Measurements from ENCODE around the gene CRTC3. TPM values are rescaled to one million over a fixed set of nuclear protein-coding genes. Genes with fewer than 3 reads are reported as not detected.

CRTC3 gene
- total and polyA plus RNA-seq, 2 experiments from 2014 or later = 15.7 to 17.6 TPM

- no peak overlapping the region for H3K27ac ChIP-seq
- no peaks in the 10 kb centered on the region for H3K9me2 ChIP-seq (replicated peaks; ENCODE audit: insufficient read depth)
- H3K79me2 ChIP-seq = no peaks in the 10 kb centered on the region
- H2AFZ ChIP-seq = no peak overlapping the region
- no peaks in the 10 kb centered on the region for H3K9me3 ChIP-seq (ENCODE audit: low read depth)
- H3K27me3 ChIP-seq = no peaks in the 10 kb centered on the region
- TF ChIP-seq, protein P1, sequence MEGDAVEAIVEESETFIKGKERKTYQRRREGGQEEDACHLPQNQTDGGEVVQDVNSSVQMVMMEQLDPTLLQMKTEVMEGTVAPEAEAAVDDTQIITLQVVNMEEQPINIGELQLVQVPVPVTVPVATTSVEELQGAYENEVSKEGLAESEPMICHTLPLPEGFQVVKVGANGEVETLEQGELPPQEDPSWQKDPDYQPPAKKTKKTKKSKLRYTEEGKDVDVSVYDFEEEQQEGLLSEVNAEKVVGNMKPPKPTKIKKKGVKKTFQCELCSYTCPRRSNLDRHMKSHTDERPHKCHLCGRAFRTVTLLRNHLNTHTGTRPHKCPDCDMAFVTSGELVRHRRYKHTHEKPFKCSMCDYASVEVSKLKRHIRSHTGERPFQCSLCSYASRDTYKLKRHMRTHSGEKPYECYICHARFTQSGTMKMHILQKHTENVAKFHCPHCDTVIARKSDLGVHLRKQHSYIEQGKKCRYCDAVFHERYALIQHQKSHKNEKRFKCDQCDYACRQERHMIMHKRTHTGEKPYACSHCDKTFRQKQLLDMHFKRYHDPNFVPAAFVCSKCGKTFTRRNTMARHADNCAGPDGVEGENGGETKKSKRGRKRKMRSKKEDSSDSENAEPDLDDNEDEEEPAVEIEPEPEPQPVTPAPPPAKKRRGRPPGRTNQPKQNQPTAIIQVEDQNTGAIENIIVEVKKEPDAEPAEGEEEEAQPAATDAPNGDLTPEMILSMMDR (IDR thresholded peaks at IDR 0.05; ENCODE audit: poor library complexity) = no peak
- H3K4me2 ChIP-seq = no peak overlapping the region
- 62% methylated on average over 8 of the region's 12 CpGs for WGBS (ENCODE audit: low lambda C conversion rate, missing lambda C conversion rate)
- no peak overlapping the region for H3K4me3 ChIP-seq
- no peaks in the 10 kb centered on the region for H4K20me1 ChIP-seq (ENCODE audit: insufficient read depth, poor library complexity, severe bottlenecking)
- peaks cover 4% of the 10 kb centered on the region for H3K36me3 ChIP-seq (replicated peaks; ENCODE audit: insufficient read depth, low read depth)
- H3K4me1 ChIP-seq (ENCODE audit: insufficient read depth) = no peaks in the 10 kb centered on the region
- no peak for DNase-seq (ENCODE audit: low spot score)
Measured at GRCh38 chr15:90638201-90638691, 108.5 kb downstream of the CRTC3 start.

DNA sequence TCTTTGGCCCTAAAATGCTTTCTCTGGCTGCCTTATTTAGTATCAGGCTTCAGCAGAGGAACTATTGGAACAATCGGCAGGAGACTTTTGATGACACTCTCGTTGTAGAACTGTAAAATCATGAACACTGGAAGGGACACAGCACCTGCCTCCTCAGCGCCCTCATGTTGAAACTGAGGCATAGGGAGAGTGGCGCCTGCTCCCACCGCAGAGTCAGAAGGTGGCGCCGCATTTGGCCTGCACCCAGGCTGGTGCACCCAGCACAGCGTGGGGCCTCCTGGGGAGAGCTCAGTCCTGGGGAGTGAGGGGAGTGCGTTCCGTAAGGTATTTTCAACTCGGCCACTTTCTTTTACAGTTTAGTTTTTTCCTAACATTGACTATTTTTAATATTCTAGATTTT is 109.2 kb downstream of the CRTC3 start:
- Histone ChIP-seq H3K36me3 (replicated peaks; ENCODE audit: insufficient read depth, low read depth) (peaks cover 4% of the 10 kb centered on the region), H3K4me2 (no peak overlapping the region), H3K27me3 (no peaks in the 10 kb centered on the region), H3K9me2 (replicated peaks; ENCODE audit: insufficient read depth) (no peaks in the 10 kb centered on the region), H3K27ac (no peak overlapping the region), H2AFZ (no peak overlapping the region), H4K20me1 (ENCODE audit: insufficient read depth, poor library complexity, severe bottlenecking) (no peaks in the 10 kb centered on the region), H3K4me3 (no peak overlapping the region), H3K9me3 (ENCODE audit: low read depth) (no peaks in the 10 kb centered on the region), H3K79me2 (no peaks in the 10 kb centered on the region), H3K4me1 (ENCODE audit: insufficient read depth) (no peaks in the 10 kb centered on the region)
- TF ChIP-seq, protein P1 (IDR thresholded peaks at IDR 0.05; ENCODE audit: poor library complexity) = no peak
- TF ChIP-seq EZH2 (IDR thresholded peaks at IDR 0.05; ENCODE audit: borderline replicate concordance) = no peak
- DNase-seq (ENCODE audit: low spot score) = no peak
- WGBS (ENCODE audit: low lambda C conversion rate, missing lambda C conversion rate) = 98% methylated on average over 11 of the region's 11 CpGs

DNA sequence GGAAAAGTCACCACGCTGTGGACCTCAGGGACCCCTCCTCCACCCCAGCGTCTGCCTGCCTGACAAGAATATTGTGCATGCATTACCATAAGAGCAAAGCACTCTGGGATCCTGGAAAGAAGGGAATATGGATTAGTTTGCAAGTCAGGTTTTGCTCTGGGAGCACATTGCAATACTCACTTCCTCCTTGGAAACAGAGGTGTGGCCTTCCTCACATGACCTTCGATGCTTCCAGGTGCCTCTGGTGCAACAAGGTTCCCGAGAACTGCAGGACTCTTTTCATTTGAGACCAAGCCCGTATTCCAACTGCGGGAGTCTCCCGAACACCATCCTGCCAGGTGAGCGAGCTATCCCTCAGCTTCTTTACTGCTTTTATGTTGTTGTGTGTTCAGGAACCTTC is 111.1 kb downstream of the CRTC3 start:
- no peaks in the 10 kb centered on the region for H3K79me2 ChIP-seq
- H3K4me2 ChIP-seq = no peak overlapping the region
- H3K36me3 ChIP-seq (replicated peaks; ENCODE audit: insufficient read depth, low read depth) = no peaks in the 10 kb centered on the region
- no peak overlapping the region for H3K27ac ChIP-seq
- WGBS (ENCODE audit: low lambda C conversion rate, missing lambda C conversion rate) = 98% methylated on average over 8 of the region's 8 CpGs
- no peak for DNase-seq (ENCODE audit: low spot score)
- H2AFZ ChIP-seq = no peak overlapping the region
- no peak for TF ChIP-seq EZH2 (IDR thresholded peaks at IDR 0.05; ENCODE audit: borderline replicate concordance)
- TF ChIP-seq, protein P1 (IDR thresholded peaks at IDR 0.05; ENCODE audit: poor library complexity) = no peak
- TF ChIP-seq EZH2phosphoT487 (IDR thresholded peaks at IDR 0.05; ENCODE audit: low read depth, severe bottlenecking, unreplicated experiment) = no peak
- no peak overlapping the region for H3K4me3 ChIP-seq
- H4K20me1 ChIP-seq (ENCODE audit: insufficient read depth, poor library complexity, severe bottlenecking) = no peaks in the 10 kb centered on the region
- H3K9me2 ChIP-seq (replicated peaks; ENCODE audit: insufficient read depth) = no peaks in the 10 kb centered on the region
- H3K4me1 ChIP-seq (ENCODE audit: insufficient read depth) = no peaks in the 10 kb centered on the region
- no peaks in the 10 kb centered on the region for H3K9me3 ChIP-seq (ENCODE audit: low read depth)
- no peaks in the 10 kb centered on the region for H3K27me3 ChIP-seq
